NCI-H526 treated with DMSO at 0.1 percent for 48 hours (cell line): ENCODE data around the gene KRT36.

ENCODE experiments used
- DNase-seq: peaks from one replicate; lab custom pipeline; 2025; lab: John Stamatoyannopoulos, UW

Gene KRT36

GRCh38 chr17:41439375-41439774 is 50.3 kb downstream of the KRT36 start:
- no peak for DNase-seq

- DNase-seq, result no peak
These were observed 51.9 kb downstream of the KRT36 start for GRCh38 chr17:41437769-41438168.

- DNase-seq, result no peak
These were observed 52.5 kb downstream of the KRT36 start for GRCh38 chr17:41437254-41437653.
